KMS-11 (cell line): ENCODE results near the gene SMCHD1.

Experiments
- H2AFZ ChIP-seq: fragments of 200-600 bp; sonication (generic); 2 replicates; pipeline ENCODE4 v1.6.1; 2016; ENCODE audit warnings: antibody characterized with exemption, mixed run types, low read depth
- H3K27ac ChIP-seq: fragments of 200-600 bp; sonication (generic); 2 replicates; pipeline ENCODE4 v1.6.1; 2016; ENCODE audit warnings: mild to moderate bottlenecking, mixed run types
- H3K27me3 ChIP-seq: fragments of 200-600 bp; sonication (generic); 2 replicates; pipeline ENCODE4 v1.6.1; 2017; ENCODE audit warnings: mild to moderate bottlenecking, low read depth, mixed run types, moderate library complexity; ENCODE audit not compliant: insufficient read depth
- H3K36me3 ChIP-seq: fragments of 200-600 bp; sonication (generic); 2 replicates; pipeline ENCODE4 v1.6.1; 2017; ENCODE audit warnings: mild to moderate bottlenecking, mixed run types; ENCODE audit not compliant: insufficient read depth
- H3K4me1 ChIP-seq: fragments of 200-600 bp; sonication (generic); 2 replicates; pipeline ENCODE4 v1.6.1; 2016; ENCODE audit warnings: mild to moderate bottlenecking, low read depth, mixed run types; ENCODE audit not compliant: poor library complexity, severe bottlenecking
- H3K4me2 ChIP-seq: fragments of 200-600 bp; sonication (generic); 2 replicates; pipeline ENCODE4 v1.7.0; 2016; ENCODE audit warnings: mild to moderate bottlenecking, mixed run types
- H3K4me3 ChIP-seq: fragments of 200-600 bp; sonication (generic); IDR thresholded peaks from 2 replicates; pipeline ENCODE4 v1.6.1; 2017; ENCODE audit warnings: low read depth, low read length, mixed read lengths; ENCODE audit not compliant: insufficient read depth
- H3K79me2 ChIP-seq: fragments of 200-600 bp; sonication (generic); 2 replicates; pipeline ENCODE4 v1.6.1; 2016; ENCODE audit warnings: low read depth, mixed run types; ENCODE audit not compliant: insufficient read depth
- H3K9ac ChIP-seq: fragments of 200-600 bp; sonication (generic); 2 replicates; pipeline ENCODE4 v1.6.1; 2016; ENCODE audit warnings: mild to moderate bottlenecking, mixed run types
- H4K20me1 ChIP-seq: fragments of 200-600 bp; sonication (generic); 2 replicates; pipeline ENCODE4 v1.6.1; 2016; ENCODE audit warnings: mild to moderate bottlenecking, mixed run types; ENCODE audit not compliant: insufficient read depth
- TF ChIP-seq, protein P1 (sequence below): fragments of 200-600 bp; sonication (generic); conservative IDR thresholded peaks from 2 replicates; pipeline ENCODE4 v1.6.1; 2017; ENCODE audit warnings: low read depth, mild to moderate bottlenecking, antibody characterized with exemption, low read length, moderate library complexity, mixed read lengths

Gene SMCHD1

DNA sequence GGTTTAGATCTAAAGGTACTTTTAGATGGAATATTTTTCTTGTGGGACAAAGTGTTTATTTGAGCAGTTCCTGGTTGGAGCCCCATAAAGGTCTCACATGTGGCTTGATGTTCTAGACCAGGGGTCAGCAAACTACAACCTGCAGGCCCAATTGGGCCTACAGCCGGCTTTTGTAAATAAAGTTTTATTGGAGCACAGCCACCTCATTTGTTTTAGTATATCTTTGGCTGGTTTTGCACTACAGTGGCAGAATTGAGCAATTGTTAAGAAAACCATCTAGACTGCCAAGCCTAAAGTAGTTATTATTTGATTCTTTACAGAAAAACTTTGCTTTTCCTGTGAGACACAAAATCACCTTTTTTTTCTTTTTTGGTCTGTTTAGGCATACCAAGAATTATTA, 42.5 kb upstream of the SMCHD1 start:
- H2AFZ ChIP-seq: no peak overlapping the region
- H3K27me3 ChIP-seq: no peaks in the 10 kb centered on the region
- H3K27ac ChIP-seq: no peak overlapping the region
- TF ChIP-seq, protein P1, sequence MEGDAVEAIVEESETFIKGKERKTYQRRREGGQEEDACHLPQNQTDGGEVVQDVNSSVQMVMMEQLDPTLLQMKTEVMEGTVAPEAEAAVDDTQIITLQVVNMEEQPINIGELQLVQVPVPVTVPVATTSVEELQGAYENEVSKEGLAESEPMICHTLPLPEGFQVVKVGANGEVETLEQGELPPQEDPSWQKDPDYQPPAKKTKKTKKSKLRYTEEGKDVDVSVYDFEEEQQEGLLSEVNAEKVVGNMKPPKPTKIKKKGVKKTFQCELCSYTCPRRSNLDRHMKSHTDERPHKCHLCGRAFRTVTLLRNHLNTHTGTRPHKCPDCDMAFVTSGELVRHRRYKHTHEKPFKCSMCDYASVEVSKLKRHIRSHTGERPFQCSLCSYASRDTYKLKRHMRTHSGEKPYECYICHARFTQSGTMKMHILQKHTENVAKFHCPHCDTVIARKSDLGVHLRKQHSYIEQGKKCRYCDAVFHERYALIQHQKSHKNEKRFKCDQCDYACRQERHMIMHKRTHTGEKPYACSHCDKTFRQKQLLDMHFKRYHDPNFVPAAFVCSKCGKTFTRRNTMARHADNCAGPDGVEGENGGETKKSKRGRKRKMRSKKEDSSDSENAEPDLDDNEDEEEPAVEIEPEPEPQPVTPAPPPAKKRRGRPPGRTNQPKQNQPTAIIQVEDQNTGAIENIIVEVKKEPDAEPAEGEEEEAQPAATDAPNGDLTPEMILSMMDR: no peak
- H3K4me3 ChIP-seq: no peak overlapping the region
- H3K4me2 ChIP-seq: no peak overlapping the region
- no peaks in the 10 kb centered on the region for H4K20me1 ChIP-seq
- no peaks in the 10 kb centered on the region for H3K4me1 ChIP-seq
- no peaks in the 10 kb centered on the region for H3K79me2 ChIP-seq
- H3K9ac ChIP-seq: no peak overlapping the region
- H3K36me3 ChIP-seq: no peaks in the 10 kb centered on the region

DNA sequence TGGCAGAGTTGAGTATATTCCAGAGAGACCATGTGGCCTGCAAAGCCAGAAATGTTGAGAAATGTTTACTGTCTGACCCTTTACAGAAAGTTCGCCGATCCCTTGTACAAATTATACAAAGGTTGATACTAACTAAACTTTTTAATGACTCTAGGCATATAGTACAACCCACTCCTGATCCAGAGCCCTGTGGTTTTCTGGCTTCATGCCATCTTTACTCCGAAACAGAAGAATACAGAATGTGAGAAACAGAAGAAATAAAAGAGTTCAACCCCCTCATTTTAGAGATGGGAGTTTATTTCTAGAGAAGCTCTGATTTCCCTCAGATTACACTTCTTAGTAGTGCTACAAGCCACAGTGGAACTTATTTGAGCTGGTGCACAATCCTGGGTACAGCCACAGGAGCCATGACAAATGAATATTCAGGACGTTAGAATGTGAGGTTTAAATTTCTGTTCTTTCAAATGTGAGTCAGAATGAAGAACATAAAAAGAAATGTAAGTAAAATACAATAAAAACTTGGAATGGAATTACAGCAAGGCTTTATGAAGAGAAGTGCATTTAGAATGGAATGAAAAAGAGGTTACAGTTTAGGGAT, 38.0 kb upstream of the SMCHD1 start:
- no peak overlapping the region for H3K4me2 ChIP-seq
- H3K4me1 ChIP-seq: no peaks in the 10 kb centered on the region
- no peaks in the 10 kb centered on the region for H3K36me3 ChIP-seq
- H3K4me3 ChIP-seq: no peak overlapping the region
- H3K79me2 ChIP-seq: no peaks in the 10 kb centered on the region
- no peaks in the 10 kb centered on the region for H3K27me3 ChIP-seq
- no peaks in the 10 kb centered on the region for H4K20me1 ChIP-seq
- H3K9ac ChIP-seq: no peak overlapping the region
- no peak overlapping the region for H2AFZ ChIP-seq
- H3K27ac ChIP-seq: no peak overlapping the region
- TF ChIP-seq, protein P1: no peak

DNA sequence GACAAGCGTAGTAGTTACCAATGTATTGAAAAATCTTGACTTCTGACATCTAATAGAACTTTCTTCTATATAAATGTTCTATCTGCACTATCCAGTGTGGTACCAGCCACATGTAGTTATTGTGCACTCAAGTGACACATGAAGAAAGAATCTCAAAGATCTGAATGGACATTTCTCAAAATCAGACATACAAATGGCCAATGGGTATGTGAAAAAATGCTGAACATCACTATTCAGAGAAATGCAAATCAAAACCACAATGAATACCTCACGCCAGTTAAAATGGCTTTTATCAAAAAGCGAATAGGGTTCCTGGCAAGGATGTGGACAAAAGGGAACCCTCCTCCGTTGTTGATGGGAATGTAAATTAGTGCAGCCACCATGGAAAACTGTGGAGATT, 37.5 kb upstream of the SMCHD1 start:
- Histone ChIP-seq H3K4me2 (no peak overlapping the region), H3K27me3 (no peaks in the 10 kb centered on the region), H3K4me1 (no peaks in the 10 kb centered on the region), H3K27ac (no peak overlapping the region), H3K79me2 (no peaks in the 10 kb centered on the region), H3K36me3 (no peaks in the 10 kb centered on the region), H2AFZ (no peak overlapping the region), H3K4me3 (no peak overlapping the region), H4K20me1 (no peaks in the 10 kb centered on the region), H3K9ac (no peak overlapping the region)
- TF ChIP-seq, protein P1: no peak

DNA sequence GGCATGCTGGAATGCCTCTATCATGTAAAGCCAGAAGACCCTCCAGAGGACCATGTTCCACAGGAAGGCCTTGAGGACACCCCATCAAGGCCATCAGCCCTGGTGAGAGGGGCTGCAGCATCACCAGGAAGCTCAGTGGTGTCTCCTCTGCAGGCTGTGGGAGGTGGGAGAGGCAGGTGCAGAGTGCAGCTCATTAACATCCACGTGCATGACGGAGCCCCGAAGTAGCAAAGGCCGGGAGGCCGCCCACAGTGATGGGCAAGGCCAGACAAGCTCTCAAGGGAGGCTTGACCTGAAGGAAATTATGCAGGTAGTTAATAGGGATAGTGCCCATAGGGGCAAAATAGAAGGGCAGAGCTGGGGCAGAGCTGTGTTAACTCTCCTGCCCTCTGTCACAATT, 30.3 kb upstream of the SMCHD1 start:
- Histone ChIP-seq H3K4me1 (no peaks in the 10 kb centered on the region), H3K36me3 (no peaks in the 10 kb centered on the region), H2AFZ (no peak overlapping the region), H3K4me2 (no peak overlapping the region), H3K9ac (no peak overlapping the region), H3K27me3 (no peaks in the 10 kb centered on the region), H3K27ac (no peak overlapping the region), H3K79me2 (no peaks in the 10 kb centered on the region), H4K20me1 (no peaks in the 10 kb centered on the region), H3K4me3 (no peak overlapping the region)
- TF ChIP-seq, protein P1: no peak
